K562 (cell line): ENCODE results near the gene PHOSPHO1. TPM values are rescaled to one million over a fixed set of nuclear protein-coding genes. Genes with fewer than 3 reads are reported as not detected.
A peak's percentile ranks its signal among the peaks of the same experiment; 100 is the strongest.

Source experiments
- C11orf30 ChIP-seq: fragments of 450-650 bp; IDR thresholded peaks from 2 replicates; pipeline ENCODE4 v1.6.1; 2016; ENCODE audit warnings: low read depth, mild to moderate bottlenecking
- CREB3 ChIP-seq: fragments of 450-650 bp; conservative IDR thresholded peaks from 2 replicates; pipeline ENCODE4 v1.6.1; 2016; ENCODE audit warnings: missing genetic modification characterization, low read depth, mild to moderate bottlenecking, missing compliant biosample characterization, moderate library complexity
- CREM ChIP-seq: IDR thresholded peaks from 2 replicates; pipeline ENCODE4 v1.6.1; 2014; ENCODE audit warnings: antibody characterized with exemption, low read depth
- CTCFL ChIP-seq: IDR thresholded peaks from 2 replicates; pipeline ENCODE4 v1.6.1; 2011; ENCODE audit warnings: borderline replicate concordance, low read depth, mild to moderate bottlenecking, moderate library complexity, low read length; ENCODE audit not compliant: insufficient read depth, poor library complexity, severe bottlenecking
- DMBX1 ChIP-seq: fragments of 250-450 bp; sonication (Bioruptor Pico); IDR thresholded peaks from 2 replicates; pipeline ENCODE4 v1.8.0; 2022; ENCODE audit warnings: inconsistent platforms, mild to moderate bottlenecking, moderate library complexity, borderline replicate concordance
- HNRNPH1 ChIP-seq: fragments of 200-400 bp; formaldehyde crosslinking; optimal IDR thresholded peaks from 2 replicates; pipeline ENCODE3; 2017; ENCODE audit warnings: low read depth, mild to moderate bottlenecking, low read length, moderate library complexity
- MEIS2 ChIP-seq: fragments of 450-650 bp; IDR thresholded peaks from 2 replicates; pipeline ENCODE4 v1.6.1; 2014; ENCODE audit warnings: mild to moderate bottlenecking; ENCODE audit not compliant: partially characterized antibody
- NFIX ChIP-seq: fragments of 250-450 bp; sonication (Bioruptor Pico); IDR thresholded peaks from 2 replicates; pipeline ENCODE4 v1.4.0; 2020; ENCODE audit warnings: low read depth, mild to moderate bottlenecking, moderate library complexity
- POLR2AphosphoS5 ChIP-seq: IDR thresholded peaks from 2 replicates; pipeline ENCODE4 v1.6.1; 2011; ENCODE audit warnings: mild to moderate bottlenecking, low read depth, low read length, moderate library complexity; ENCODE audit not compliant: control insufficient read depth, insufficient read depth
- TEAD2 ChIP-seq: fragments of 450-650 bp; IDR thresholded peaks from 2 replicates; pipeline ENCODE4 v1.6.1; 2016; ENCODE audit warnings: missing genetic modification characterization, control low read depth, missing compliant biosample characterization
- UBTF ChIP-seq, 2 experiments: IDR thresholded peaks; 2 replicates each; pipeline ENCODE4 v1.6.1; 2012; ENCODE audit warnings: improper control_type of control experiment in 2 of 2, low read depth in 2 of 2, low read length in 2 of 2, borderline replicate concordance in 1 of 2
- ZNF239 ChIP-seq: fragments of 250-450 bp; sonication (Bioruptor Pico); IDR thresholded peaks from 2 replicates; pipeline ENCODE4 v1.4.0; 2020; ENCODE audit warnings: mild to moderate bottlenecking
- polyA plus RNA-seq, 8 experiments: library from polyadenylated mRNA; depleted of rRNA in 4 of 8; stranded (reverse) in 5 of 8; unstranded in 3 of 8; fragments of >200 nt; fragmentation: Nextera tagmentation in 2 of 8; fragmentation: Illumina TruSeq in 1 of 8; extraction: Ambion mirVana in 2 of 8; extraction: Trizol in 1 of 8; gene quantifications; 2 replicates each; pipeline versions ENCODE4 v1.2.1 to v1.2.3, GENCODE V29; 2011 to 2014; ENCODE audit warnings: inconsistent platforms in 1 of 8, missing spikeins in 1 of 8
- total RNA-seq, 7 experiments: library from RNA; depleted of rRNA in 6 of 7; stranded (reverse); fragments of >200 nt in 6 of 7; fragmentation: Illumina TruSeq in 2 of 7; extraction: Trizol in 2 of 7; gene quantifications; 2 replicates each; pipeline versions ENCODE4 v1.2.1 to v1.2.3, GENCODE V29; 2011 to 2021; ENCODE audit warnings: low replicate concordance in 1 of 7

The PHOSPHO1 gene
- total and polyA plus RNA-seq, 9 of the 15 experiments (the other 6 are each of a cell fraction or from before 2014, with no cell fraction given): 0.06 to 0.07 TPM; not detected in 7

GRCh38 chr17:49230636-49231562 is at the start of gene PHOSPHO1 (continued):
- TF ChIP-seq ZNF239 (CRISPR knock-in tag): no peak
- no peak for TF ChIP-seq DMBX1 (CRISPR knock-in tag)
- TF ChIP-seq HNRNPH1: no peak
- TF ChIP-seq MEIS2: no peak
- peak; percentile 58; the same call in 1 of the 2 replicates for TF ChIP-seq CREM
- no peak for TF ChIP-seq UBTF (IDR thresholded peaks at IDR 0.05; ENCODE audit: borderline replicate concordance in 1 of 2, low read depth in 2 of 2, low read length in 2 of 2)
- no peak for TF ChIP-seq CTCFL
- no peak for TF ChIP-seq NFIX
- TF ChIP-seq TEAD2 (tag): no peak
- no peak for TF ChIP-seq CREB3 (tag)
- no peak for TF ChIP-seq POLR2AphosphoS5
- TF ChIP-seq C11orf30: no peak
- TF ChIP-seq, all 486 proteins: peak for 31
